Thyroid gland (tissue), 4 donors: ENCODE data around the gene GRM7.

Experiments used
- CTCF ChIP-seq, 6 experiments: fragments of 200-600 bp in 3 of 6; fragments of 450-650 bp in 3 of 6; sonication (generic) in 3 of 6; IDR thresholded peaks; one replicate each; pipeline ENCODE4 v1.5.1; 2016 to 2019; ENCODE audit warnings: antibody characterized with exemption in 6 of 6, mild to moderate bottlenecking in 2 of 6, inconsistent platforms in 1 of 6, moderate library complexity in 1 of 6
- POLR2A ChIP-seq, 2 donors: fragments of 450-650 bp; IDR thresholded peaks; one replicate each; pipeline ENCODE4 v1.6.1; 2017; ENCODE audit warnings: antibody characterized with exemption in 2 of 2, mild to moderate bottlenecking in 2 of 2, moderate library complexity in 1 of 2

- TF ChIP-seq POLR2A (IDR thresholded peaks at IDR 0.05) (no peak), CTCF (IDR thresholded peaks at IDR 0.05) (no peak)
These were observed 884.8 kb downstream of the GRM7 start for GRCh38 chr3:7745711-7746110.
